VCaP (cell line): ENCODE measurements around the gene PPA1.

Source experiments
- H3K27ac ChIP-seq: fragments of 450-650 bp; 2 replicates; pipeline ENCODE4 v1.5.1; 2017
- CTCF ChIP-seq: fragments of 450-650 bp; conservative IDR thresholded peaks from 2 replicates; pipeline ENCODE4 v1.5.1; 2017; ENCODE audit warnings: mild to moderate bottlenecking, moderate library complexity

The PPA1 gene

GRCh38 chr10:70174058-70174741 is 59.0 kb downstream of the PPA1 start:
- no peak for TF ChIP-seq CTCF
- peak overlapping the region; percentile 72 for H3K27ac ChIP-seq

- TF ChIP-seq CTCF, result no peak
- H3K27ac ChIP-seq, result peak overlapping the region; percentile 86
Measured at GRCh38 chr10:70169649-70170364, 63.4 kb downstream of the PPA1 start.

GRCh38 chr10:70169011-70169410 is 64.2 kb downstream of the PPA1 start:
- peak overlapping the region; percentile 86; the same call in 1 of the 2 replicates for H3K27ac ChIP-seq
- no peak for TF ChIP-seq CTCF

GRCh38 chr10:70167246-70167645 is 66.0 kb downstream of the PPA1 start:
- no peak for TF ChIP-seq CTCF
- H3K27ac ChIP-seq, result no peak overlapping the region

- no peak for TF ChIP-seq CTCF
Measured at GRCh38 chr10:70166394-70166793, 66.8 kb downstream of the PPA1 start.

GRCh38 chr10:70164163-70164562 is 69.1 kb downstream of the PPA1 start:
- TF ChIP-seq CTCF, result no peak
- no peak overlapping the region for H3K27ac ChIP-seq

More at GRCh38 chr10:70166394-70166793, 66.8 kb downstream of the PPA1 start:
- H3K27ac ChIP-seq, result no peak overlapping the region

GRCh38 chr10:70163448-70163847 is 69.8 kb downstream of the PPA1 start:
- H3K27ac ChIP-seq, result no peak overlapping the region
- TF ChIP-seq CTCF, result no peak
